ENCODE measurements around the gene ATP8B4.

DNA sequence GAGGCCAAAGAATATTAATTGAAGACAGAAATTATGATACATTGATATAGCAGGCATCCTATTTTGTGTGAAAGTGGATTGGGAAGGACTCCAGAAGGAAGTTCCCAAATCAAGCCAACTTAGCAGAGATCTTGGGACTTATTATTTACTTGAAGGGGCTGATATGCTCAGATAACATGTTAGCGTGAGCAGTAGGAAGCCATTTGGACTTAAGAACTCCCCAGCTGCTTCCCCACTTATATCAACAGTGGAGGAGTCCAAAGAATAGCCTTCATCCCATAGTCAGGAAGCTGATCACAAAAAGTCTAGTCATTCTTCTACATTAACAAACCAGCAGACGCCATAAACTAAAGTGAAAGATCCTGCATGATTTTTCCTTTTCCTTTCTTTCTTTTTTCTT, 200.0 kb downstream of the ATP8B4 start:
- TF ChIP-seq, protein P1, sequence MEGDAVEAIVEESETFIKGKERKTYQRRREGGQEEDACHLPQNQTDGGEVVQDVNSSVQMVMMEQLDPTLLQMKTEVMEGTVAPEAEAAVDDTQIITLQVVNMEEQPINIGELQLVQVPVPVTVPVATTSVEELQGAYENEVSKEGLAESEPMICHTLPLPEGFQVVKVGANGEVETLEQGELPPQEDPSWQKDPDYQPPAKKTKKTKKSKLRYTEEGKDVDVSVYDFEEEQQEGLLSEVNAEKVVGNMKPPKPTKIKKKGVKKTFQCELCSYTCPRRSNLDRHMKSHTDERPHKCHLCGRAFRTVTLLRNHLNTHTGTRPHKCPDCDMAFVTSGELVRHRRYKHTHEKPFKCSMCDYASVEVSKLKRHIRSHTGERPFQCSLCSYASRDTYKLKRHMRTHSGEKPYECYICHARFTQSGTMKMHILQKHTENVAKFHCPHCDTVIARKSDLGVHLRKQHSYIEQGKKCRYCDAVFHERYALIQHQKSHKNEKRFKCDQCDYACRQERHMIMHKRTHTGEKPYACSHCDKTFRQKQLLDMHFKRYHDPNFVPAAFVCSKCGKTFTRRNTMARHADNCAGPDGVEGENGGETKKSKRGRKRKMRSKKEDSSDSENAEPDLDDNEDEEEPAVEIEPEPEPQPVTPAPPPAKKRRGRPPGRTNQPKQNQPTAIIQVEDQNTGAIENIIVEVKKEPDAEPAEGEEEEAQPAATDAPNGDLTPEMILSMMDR (IDR thresholded peaks at IDR 0.05) = no peak
- TF ChIP-seq POLR2A (IDR thresholded peaks at IDR 0.05) = no peak
